Keratinocyte (primary cell): ENCODE measurements around the gene DMD. TPM values are rescaled to one million over a fixed set of nuclear protein-coding genes. Genes with fewer than 3 reads are reported as not detected.

Source experiments
- DNase-seq: peaks from one replicate; pipeline ENCODE4 v3.0.0-alpha.2; 2011; ENCODE audit warnings: low read depth, missing footprints, low spot score
- FAIRE-seq: peaks from 2 replicates; lab custom pipeline; 2011; peaks lifted over from hg19 to GRCh38; lab: Jason Lieb, UNC
- H2AFZ ChIP-seq: 2 replicates; pipeline ENCODE4 v1.6.0; 2012; ENCODE audit warnings: low read length, control low read depth, inconsistent platforms; ENCODE audit not compliant: control insufficient read depth
- H3K27ac ChIP-seq: 2 replicates; pipeline ENCODE4 v1.5.1; 2011; ENCODE audit warnings: low read length; ENCODE audit not compliant: control insufficient read depth, insufficient read depth
- H3K27me3 ChIP-seq: 3 replicates; pipeline ENCODE4 v1.6.0; 2011; ENCODE audit warnings: low read length; ENCODE audit not compliant: control insufficient read depth, insufficient read depth; ENCODE audit errors: extremely low read depth
- H3K36me3 ChIP-seq, 2 experiments: 2 replicates in 1 of 2; 3 replicates in 1 of 2; pipeline ENCODE4 v1.5.1; 2011; ENCODE audit warnings: low read length in 2 of 2, mild to moderate bottlenecking in 1 of 2; ENCODE audit not compliant: control insufficient read depth in 2 of 2, insufficient read depth in 2 of 2; ENCODE audit errors: extremely low read depth in 1 of 2
- H3K4me1 ChIP-seq: 3 replicates; pipeline ENCODE4 v1.5.1; 2011; ENCODE audit warnings: low read length; ENCODE audit not compliant: control insufficient read depth, insufficient read depth; ENCODE audit errors: extremely low read depth
- H3K4me2 ChIP-seq: 3 replicates; pipeline ENCODE4 v1.6.0; 2011; ENCODE audit warnings: low read depth, low read length; ENCODE audit not compliant: control insufficient read depth, insufficient read depth; ENCODE audit errors: extremely low read depth
- H3K4me3 ChIP-seq, 3 experiments: fragments of 200-600 bp in 1 of 3; sonication (generic) in 1 of 3; 2 replicates in 2 of 3; 3 replicates in 1 of 3; pipeline ENCODE4 v1.5.1; 2011 to 2016; ENCODE audit warnings: low read length in 3 of 3, mild to moderate bottlenecking in 3 of 3, control low read depth in 2 of 3, inconsistent platforms in 1 of 3, low read depth in 1 of 3, mixed read lengths in 1 of 3, mixed run types in 1 of 3, moderate library complexity in 1 of 3; ENCODE audit not compliant: control insufficient read depth in 2 of 3, insufficient read depth in 2 of 3; ENCODE audit errors: extremely low read depth in 1 of 3
- H3K79me2 ChIP-seq: 2 replicates; pipeline ENCODE4 v1.6.0; 2012; ENCODE audit warnings: low read length; ENCODE audit not compliant: control insufficient read depth, insufficient read depth
- H3K9ac ChIP-seq: 3 replicates; pipeline ENCODE4 v1.6.0; 2011; ENCODE audit warnings: low read length; ENCODE audit not compliant: control insufficient read depth, insufficient read depth; ENCODE audit errors: extremely low read depth
- H3K9me1 ChIP-seq: 3 replicates; pipeline ENCODE4 v1.6.0; 2011; ENCODE audit warnings: low read length; ENCODE audit not compliant: control insufficient read depth, insufficient read depth; ENCODE audit errors: extremely low read depth
- H3K9me3 ChIP-seq: 2 replicates; pipeline ENCODE4 v1.5.1; 2012; ENCODE audit warnings: low read depth, low read length; ENCODE audit not compliant: control insufficient read depth
- H4K20me1 ChIP-seq: 3 replicates; pipeline ENCODE4 v1.6.0; 2011; ENCODE audit warnings: low read length; ENCODE audit not compliant: control insufficient read depth, insufficient read depth; ENCODE audit errors: extremely low read depth
- EZH2 ChIP-seq: IDR thresholded peaks from one replicate; pipeline ENCODE4 v1.6.1; 2012; ENCODE audit warnings: inconsistent platforms, mild to moderate bottlenecking, low read length, moderate library complexity
- dilution Hi-C: fragments of 300-500 bp; cut with MboI; formaldehyde crosslinking; loops from one replicate; pipeline ENCODE4 v1.7.0; 2020; ENCODE audit warnings: low sequenced_read_pairs; ENCODE audit not compliant: extremely low pct_ligation_motif_present
- polyA plus RNA-seq, 5 experiments: library from polyadenylated mRNA; depleted of rRNA in 3 of 5; stranded (reverse) in 3 of 5; stranded (forward) in 1 of 5; unstranded in 1 of 5; fragments of >200 nt; gene quantifications; 1 replicate in 1 of 5; 2 replicates in 3 of 5; 3 replicates in 1 of 5; pipeline versions ENCODE4 v1.2.1 to v1.2.3, GENCODE V29; 2011 to 2012; ENCODE audit warnings: missing spikeins in 2 of 5, low read depth in 1 of 5, low replicate concordance in 1 of 5
- TF ChIP-seq, protein P1 (sequence below), 3 experiments: IDR thresholded peaks in 1 of 3; conservative IDR thresholded peaks in 1 of 3; optimal IDR thresholded peaks in 1 of 3; 2 replicates in 2 of 3; 3 replicates in 1 of 3; pipeline versions ENCODE3 to v1.5.1; 2011; ENCODE audit warnings: low read length in 3 of 3, mild to moderate bottlenecking in 3 of 3, moderate library complexity in 2 of 3, control low read depth in 1 of 3, inconsistent platforms in 1 of 3; ENCODE audit not compliant: insufficient read depth in 2 of 3; ENCODE audit errors: extremely low read depth in 1 of 3

The DMD gene
- polyA plus RNA-seq, 1 donor (not counting 4 experiments of a cell fraction or from before 2014, with no cell fraction given), result 8.9 TPM

DNA sequence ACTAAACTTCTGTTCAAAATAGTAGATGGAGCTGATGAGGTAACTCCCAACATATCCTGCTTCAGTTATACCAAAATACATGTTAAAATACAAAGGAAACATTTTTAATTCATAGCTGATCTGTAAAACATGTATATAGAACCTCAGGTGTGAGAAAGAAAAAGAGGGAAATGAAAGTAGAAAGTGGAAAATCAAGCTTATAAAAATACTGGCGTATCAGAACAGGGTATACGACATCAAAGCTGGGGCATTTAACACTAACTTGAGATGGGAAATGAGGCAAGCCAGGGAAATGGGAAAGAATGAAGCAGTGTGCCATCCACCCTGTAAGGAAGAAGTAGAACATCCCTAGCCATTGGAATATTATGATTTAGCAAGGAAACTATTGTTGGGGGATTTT, 767.5 kb downstream of the DMD start:
- no peaks in the 10 kb centered on the region for H3K9me1 ChIP-seq
- TF ChIP-seq, protein P1, sequence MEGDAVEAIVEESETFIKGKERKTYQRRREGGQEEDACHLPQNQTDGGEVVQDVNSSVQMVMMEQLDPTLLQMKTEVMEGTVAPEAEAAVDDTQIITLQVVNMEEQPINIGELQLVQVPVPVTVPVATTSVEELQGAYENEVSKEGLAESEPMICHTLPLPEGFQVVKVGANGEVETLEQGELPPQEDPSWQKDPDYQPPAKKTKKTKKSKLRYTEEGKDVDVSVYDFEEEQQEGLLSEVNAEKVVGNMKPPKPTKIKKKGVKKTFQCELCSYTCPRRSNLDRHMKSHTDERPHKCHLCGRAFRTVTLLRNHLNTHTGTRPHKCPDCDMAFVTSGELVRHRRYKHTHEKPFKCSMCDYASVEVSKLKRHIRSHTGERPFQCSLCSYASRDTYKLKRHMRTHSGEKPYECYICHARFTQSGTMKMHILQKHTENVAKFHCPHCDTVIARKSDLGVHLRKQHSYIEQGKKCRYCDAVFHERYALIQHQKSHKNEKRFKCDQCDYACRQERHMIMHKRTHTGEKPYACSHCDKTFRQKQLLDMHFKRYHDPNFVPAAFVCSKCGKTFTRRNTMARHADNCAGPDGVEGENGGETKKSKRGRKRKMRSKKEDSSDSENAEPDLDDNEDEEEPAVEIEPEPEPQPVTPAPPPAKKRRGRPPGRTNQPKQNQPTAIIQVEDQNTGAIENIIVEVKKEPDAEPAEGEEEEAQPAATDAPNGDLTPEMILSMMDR (optimal IDR thresholded peaks at IDR 0.05 in 1 of 3, IDR thresholded peaks at IDR 0.05 in 1 of 3, conservative IDR thresholded peaks at IDR 0.05 in 1 of 3; ENCODE audit: extremely low read depth in 1 of 3, insufficient read depth in 2 of 3, low read length in 3 of 3), result no peak
- no peak for TF ChIP-seq EZH2
- H4K20me1 ChIP-seq, result no peaks in the 10 kb centered on the region
- no peaks in the 10 kb centered on the region for H3K27me3 ChIP-seq
- no peaks in the 10 kb centered on the region for H3K4me1 ChIP-seq
- FAIRE-seq (no peak), DNase-seq (no peak)
- H3K27ac ChIP-seq, result no peak overlapping the region
- no peak overlapping the region for H3K9ac ChIP-seq
- H2AFZ ChIP-seq, result no peak overlapping the region
- no peak overlapping the region for H3K4me2 ChIP-seq
- no peaks in the 10 kb centered on the region for H3K79me2 ChIP-seq
- H3K36me3 ChIP-seq, result no peaks in the 10 kb centered on the region
- H3K4me3 ChIP-seq, result no peak overlapping the region
- no peaks in the 10 kb centered on the region for H3K9me3 ChIP-seq
- dilution Hi-C loops, result no loop called here

DNA sequence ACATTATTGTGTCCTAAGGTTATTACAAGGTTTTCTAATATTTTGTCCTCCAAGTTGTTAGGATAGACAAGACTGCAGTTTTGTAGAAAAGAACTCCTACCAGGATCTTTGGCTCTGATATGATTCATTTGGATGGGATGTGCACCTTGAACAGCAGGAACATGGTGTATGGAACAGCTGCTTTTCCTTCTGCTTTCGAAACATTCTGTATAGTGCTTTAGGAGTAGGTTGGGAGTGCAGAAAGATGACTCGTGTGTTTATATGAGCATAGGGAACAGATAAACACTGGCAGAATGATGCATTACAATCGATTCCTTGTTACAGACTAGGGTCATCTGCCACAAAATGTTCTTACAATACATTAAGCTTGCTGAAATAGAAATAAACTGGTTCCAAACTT, 790.1 kb downstream of the DMD start:
- no peaks in the 10 kb centered on the region for H3K4me1 ChIP-seq
- no peak for FAIRE-seq
- no peaks in the 10 kb centered on the region for H3K36me3 ChIP-seq
- no peak overlapping the region for H3K4me3 ChIP-seq
- no peaks in the 10 kb centered on the region for H3K9me3 ChIP-seq
- H4K20me1 ChIP-seq, result no peaks in the 10 kb centered on the region
- H3K4me2 ChIP-seq, result no peak overlapping the region
- no peak overlapping the region for H3K9ac ChIP-seq
- H3K27me3 ChIP-seq, result no peaks in the 10 kb centered on the region
- no peaks in the 10 kb centered on the region for H3K9me1 ChIP-seq
- H2AFZ ChIP-seq, result no peak overlapping the region
- no peak for DNase-seq
- H3K27ac ChIP-seq, result no peak overlapping the region
- H3K79me2 ChIP-seq, result no peaks in the 10 kb centered on the region
- dilution Hi-C loops, result no loop called here
- TF ChIP-seq, protein P1 (optimal IDR thresholded peaks at IDR 0.05 in 1 of 3, IDR thresholded peaks at IDR 0.05 in 1 of 3, conservative IDR thresholded peaks at IDR 0.05 in 1 of 3; ENCODE audit: extremely low read depth in 1 of 3, insufficient read depth in 2 of 3, low read length in 3 of 3), result no peak
- no peak for TF ChIP-seq EZH2
